Subcutaneous adipose tissue (tissue), 4 donors: ENCODE data around the gene WFDC2. TPM values are rescaled to one million over a fixed set of nuclear protein-coding genes. Genes with fewer than 3 reads are reported as not detected.

Experiments used
- CTCF ChIP-seq: fragments of 450-650 bp; IDR thresholded peaks from one replicate; pipeline ENCODE4 v1.5.1; 2016; ENCODE audit warnings: low read depth, mild to moderate bottlenecking, control low read depth, antibody characterized with exemption, moderate library complexity
- small RNA-seq: library from RNA; depleted of rRNA; stranded (forward); fragments of <200 nt; gene quantifications from one replicate; pipeline ENCODE3, GENCODE V24; 2016
- total RNA-seq, 4 donors: library from RNA; depleted of rRNA; stranded (reverse); fragments of >200 nt; gene quantifications; one replicate each; pipeline ENCODE4 v1.1.0, GENCODE V29; 2016

Gene WFDC2
- total RNA-seq, 4 donors from 2014 or later = 2.6 TPM; not detected in 3

DNA sequence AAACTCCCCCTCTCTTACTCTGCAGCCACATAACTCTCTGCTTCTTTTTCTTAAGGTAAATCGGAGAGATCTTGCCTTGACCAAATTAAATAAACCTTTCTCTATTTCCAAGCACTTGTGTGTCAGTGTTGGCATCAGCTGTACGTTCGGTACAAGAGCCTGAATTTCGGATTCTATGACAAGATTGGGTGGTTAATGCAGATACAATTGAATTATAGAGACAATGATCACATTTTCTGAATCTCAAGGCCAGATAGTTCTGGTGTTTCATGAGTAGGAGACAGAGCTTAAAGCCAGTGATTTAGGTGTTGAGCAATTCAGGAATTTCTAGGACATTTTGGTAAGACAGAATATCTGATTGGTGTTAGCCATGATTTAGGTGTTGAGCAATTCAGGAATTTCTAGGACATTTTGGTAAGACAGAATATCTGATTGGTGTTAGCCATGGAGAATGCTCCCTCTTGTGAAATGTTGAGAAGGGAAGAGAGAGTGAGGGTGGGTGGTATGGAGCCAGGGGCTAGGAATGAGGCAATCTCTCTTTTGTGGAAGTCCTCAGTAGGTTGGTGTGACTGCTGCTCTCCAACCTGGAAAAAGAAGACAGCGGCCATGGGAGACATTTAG, 40.8 kb downstream of the WFDC2 start:
- no peak for TF ChIP-seq CTCF

GRCh38 chr20:45515147-45515913, 45.8 kb downstream of the WFDC2 start, which contains the start of gene SPINT3:
TSS of gene SPINT3 (minus strand) at chr20:45515622. CDS start at chr20:45515608, 14 bp downstream.
- no peak for TF ChIP-seq CTCF

- TF ChIP-seq CTCF = no peak
These were observed 48.7 kb downstream of the WFDC2 start for GRCh38 chr20:45518282-45518681.

DNA sequence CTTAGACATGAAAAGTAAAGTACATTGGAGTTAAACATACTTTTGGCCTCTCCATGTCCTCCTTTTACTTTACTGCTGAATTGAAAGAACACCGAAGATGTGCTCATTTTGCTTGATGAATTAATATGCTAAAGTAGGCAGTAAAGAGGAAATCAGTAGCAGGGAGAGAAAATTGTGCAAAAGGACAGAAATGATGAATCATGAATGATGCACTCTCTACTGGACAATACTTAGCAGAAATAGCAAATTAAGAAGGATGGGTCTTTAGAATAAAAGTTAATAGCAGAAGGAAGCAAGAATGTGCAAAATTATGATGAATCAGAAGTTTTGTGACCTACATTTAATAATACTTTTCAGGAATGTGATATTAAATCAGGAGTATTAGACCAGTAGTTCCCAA, 54.3 kb downstream of the WFDC2 start:
- TF ChIP-seq CTCF = no peak

- no peak for TF ChIP-seq CTCF
These were observed 57.7 kb downstream of the WFDC2 start for GRCh38 chr20:45527294-45527693.

Small RNAs within 50 kb of the gene (small RNA-seq; reads per million reads assigned to genes)
- not detected for gene MIR6812

Other genes starting within 250 kb of the WFDC2 start
- gene SEMG2, start 248.4 kb upstream of the WFDC2 start, total RNA-seq = not detected
- gene SLPI, start 215.2 kb upstream of the WFDC2 start, total RNA-seq = 10 to 100 TPM in 3 of 4 donors, 1 to 10 TPM in 1; 7.0 to 52.3 (median 22.9) TPM
- gene RBPJL, start 162.9 kb upstream of the WFDC2 start, total RNA-seq = not detected
- gene MATN4, start 161.5 kb upstream of the WFDC2 start, total RNA-seq = under 1 TPM in 2 of 4 donors, not detected in 2; 0.34 to 0.44 TPM
- gene SDC4, start 121.3 kb upstream of the WFDC2 start, total RNA-seq = 10 to 100 TPM; 37.4 to 65.4 (median 40.9) TPM
- gene SYS1, start 106.6 kb upstream of the WFDC2 start, total RNA-seq = 10 to 100 TPM; 24.3 to 34.8 (median 31.4) TPM
- under 1 TPM in 1 of 4 donors, not detected in 3; 0.57 TPM for gene TP53TG5, start 91.4 kb upstream of the WFDC2 start, total RNA-seq
- gene DBNDD2, start 61.5 kb upstream of the WFDC2 start, total RNA-seq = 10 to 100 TPM; 20.5 to 42.3 (median 24.3) TPM
- gene PIGT, start 53.6 kb upstream of the WFDC2 start, total RNA-seq = 10 to 100 TPM; 49.5 to 94.0 (median 79.9) TPM
- not detected for gene SPINT3, start 45.9 kb downstream of the WFDC2 start, total RNA-seq
- gene WFDC6, start 69.7 kb downstream of the WFDC2 start, total RNA-seq = not detected
- not detected for gene EPPIN, start 77.6 kb downstream of the WFDC2 start, total RNA-seq
- gene WFDC8, start 109.5 kb downstream of the WFDC2 start, total RNA-seq = not detected
- gene WFDC10A, start 160.0 kb downstream of the WFDC2 start, total RNA-seq = not detected
- not detected for gene WFDC9, start 161.5 kb downstream of the WFDC2 start, total RNA-seq
- not detected for gene WFDC11, start 200.5 kb downstream of the WFDC2 start, total RNA-seq
- gene WFDC13, start 232.3 kb downstream of the WFDC2 start, total RNA-seq = not detected
- not detected for gene WFDC10B, start 235.3 kb downstream of the WFDC2 start, total RNA-seq